D341Med (cell line): ENCODE results near the gene TMCO5A.
"Not testable (repeated sequence)": the region's sequence is repeated elsewhere in the genome, so short reads cannot be mapped to it uniquely, and the experiment has no call there.

Experiments
- DNase-seq: peaks from one replicate; pipeline ENCODE4 v3.0.0; 2012; ENCODE audit warnings: low spot score

TMCO5A gene

DNA sequence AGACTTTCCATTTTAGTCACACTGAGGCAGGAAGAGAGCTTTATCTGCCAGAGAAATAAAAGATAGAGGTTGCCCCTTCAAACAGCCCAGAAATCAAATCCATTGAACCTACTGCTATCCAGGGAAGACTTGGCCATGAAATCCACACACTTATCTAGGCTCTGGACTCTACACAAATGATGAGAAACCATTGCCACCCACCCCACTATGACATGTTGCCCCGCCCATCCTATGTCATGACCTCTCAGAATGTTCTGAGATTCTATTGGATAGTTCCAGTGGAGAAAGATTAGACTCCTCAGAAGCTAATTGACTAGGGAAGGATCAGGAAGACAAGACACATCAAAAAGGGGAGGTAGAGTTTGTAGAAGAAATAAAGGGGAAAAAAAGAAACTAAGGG lies at the start of gene TMCO5A:
TSS of gene TMCO5A (plus strand) at position 301 of the 400 bp plus-strand sequence. CDS start 1,684 bp downstream, outside the sequence.
- DNase-seq = no peak

DNA sequence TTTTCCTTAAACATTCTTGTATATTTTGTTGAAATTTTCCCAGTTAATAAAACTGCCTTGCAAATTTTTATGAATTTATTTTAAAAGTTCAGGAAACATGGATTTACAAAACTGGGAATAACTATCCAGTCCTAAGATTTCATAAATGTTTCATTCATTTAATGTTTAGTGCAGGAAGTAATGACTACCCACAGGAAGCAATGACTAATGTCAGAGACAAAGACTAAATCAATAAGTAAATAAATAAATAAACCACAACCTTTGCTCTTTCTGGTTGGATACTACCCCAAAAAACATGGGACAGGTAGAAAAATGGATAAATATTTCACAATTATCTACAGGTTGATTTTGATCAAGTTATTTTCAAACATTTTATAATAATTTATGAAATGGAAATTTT lies 48.8 kb upstream of the TMCO5A start:
- no peak for DNase-seq

DNA sequence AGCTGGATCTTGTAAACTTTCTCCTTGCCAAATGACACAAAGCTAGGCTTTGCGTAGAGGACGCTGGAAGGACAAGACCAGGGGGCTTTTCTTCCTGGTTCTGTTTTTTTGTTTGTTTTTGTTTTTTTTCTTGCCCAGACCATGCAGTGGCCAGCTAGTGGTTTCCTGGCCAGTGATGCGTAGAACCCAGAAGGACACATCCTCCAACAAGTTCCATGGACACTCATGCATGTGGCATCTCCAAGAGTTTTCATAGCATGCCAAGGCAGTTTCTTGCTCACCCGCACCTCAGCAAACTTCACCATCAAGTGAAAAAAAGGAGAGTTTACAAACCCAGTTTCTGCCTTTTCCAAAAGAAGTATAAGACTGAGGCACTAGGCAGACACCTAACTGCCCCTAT lies 46.1 kb upstream of the TMCO5A start:
- DNase-seq = no peak

DNA sequence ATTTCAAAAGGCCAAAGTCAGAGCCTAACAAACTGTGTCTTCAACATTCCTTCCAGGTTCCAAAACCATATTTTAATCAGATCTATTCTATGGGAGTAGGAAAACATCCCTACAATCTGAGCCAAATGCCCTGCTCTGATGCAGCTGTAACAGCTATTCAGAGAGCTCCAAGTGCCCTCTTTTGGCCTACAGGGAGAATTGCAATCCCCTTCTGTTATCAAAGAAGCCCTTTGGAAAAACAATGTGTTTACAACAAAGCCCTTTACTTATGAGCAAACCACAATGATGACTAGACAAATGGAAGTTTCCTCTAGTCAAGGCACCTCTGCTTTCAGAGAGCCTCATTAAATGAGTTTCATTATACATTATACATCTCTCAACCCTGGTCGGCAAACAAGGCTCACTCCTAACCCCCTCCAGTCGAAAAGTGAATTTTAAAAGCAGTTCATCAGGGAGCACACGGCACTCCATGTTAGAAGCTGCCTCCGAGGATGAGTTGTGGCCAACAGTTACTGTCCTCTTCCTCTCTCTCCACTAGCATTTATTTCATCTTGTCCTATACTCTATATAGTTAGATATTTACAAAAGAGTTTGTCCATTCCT lies 42.6 kb upstream of the TMCO5A start:
- peak; percentile 51 for DNase-seq

DNA sequence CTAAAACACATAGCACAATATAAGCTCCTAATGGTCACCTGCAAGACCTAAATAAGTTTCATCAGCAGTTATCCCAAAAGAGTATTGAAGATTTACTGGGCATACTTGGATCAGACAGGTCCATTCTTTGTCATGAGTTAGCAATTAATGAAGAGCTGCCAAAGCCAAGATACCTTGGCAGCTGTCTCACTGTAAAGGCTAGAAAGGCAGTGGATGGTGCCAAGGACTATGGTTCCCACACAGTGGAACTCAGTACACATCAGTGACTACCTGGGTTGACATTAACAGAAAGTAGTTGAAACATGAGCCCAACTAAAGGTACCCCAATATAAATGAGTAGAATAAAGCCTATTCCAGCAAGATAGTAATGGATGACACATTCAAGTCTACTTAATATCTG lies 41.1 kb upstream of the TMCO5A start:
- DNase-seq = no peak

DNA sequence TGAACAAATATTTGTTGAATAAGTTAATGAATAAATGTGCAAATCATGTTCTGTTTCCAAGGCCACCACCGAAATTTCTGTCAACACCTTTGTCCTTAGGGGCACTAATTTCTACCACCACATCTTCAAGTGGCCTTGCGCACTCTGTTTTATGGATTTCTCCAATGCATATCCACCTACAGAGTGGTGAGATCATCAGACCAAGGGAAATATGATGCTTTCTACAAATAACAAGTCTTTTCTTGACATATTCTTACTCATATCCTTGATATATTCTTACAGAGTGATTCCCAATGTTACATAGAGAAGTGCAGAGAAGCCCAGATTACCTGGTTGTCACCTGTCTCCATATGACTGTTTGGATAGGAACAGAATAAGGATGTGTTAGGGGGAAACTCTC lies 36.1 kb upstream of the TMCO5A start:
- no peak for DNase-seq

DNA sequence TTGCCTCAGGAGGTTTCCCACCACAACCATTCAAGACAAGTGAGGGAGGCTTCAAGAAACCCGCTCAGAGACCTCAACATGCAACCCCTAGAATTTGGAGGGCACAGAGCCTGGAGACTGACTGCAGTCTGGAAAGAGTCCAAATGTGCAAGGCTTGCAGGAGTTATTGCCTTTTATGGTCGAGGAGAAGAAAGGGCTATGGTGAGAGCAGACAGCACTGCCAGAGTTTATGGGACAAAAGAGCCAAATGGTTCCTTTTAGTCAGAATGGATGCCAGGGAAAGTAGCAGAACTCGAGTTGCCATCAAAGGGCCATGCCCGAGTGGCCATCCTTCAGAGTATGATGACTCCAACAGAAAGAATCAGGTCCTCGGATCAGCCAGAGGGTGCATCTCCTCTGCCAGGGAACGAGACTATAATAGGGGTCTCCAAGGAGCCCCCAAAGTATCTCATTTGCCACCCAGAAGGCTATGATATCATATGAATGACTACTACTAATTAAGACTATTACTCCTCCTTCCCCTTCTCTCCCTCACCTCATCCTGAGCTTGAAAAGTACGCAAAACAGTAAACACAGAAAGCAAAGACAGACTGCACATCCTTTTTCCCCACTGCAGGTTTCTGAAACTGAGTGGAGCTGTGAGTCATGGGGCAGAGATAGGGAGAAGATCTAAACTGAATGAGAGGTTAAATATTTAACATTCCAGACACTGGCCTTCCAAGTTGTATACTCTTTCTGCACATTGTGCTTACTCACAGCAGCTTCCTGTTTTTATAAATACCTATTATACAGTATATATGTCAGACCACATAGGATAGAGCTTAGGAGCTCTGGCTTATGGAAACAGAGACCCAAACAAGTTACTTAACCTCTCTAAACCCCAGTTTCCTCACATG lies 33.9 kb upstream of the TMCO5A start:
- no peak for DNase-seq

DNA sequence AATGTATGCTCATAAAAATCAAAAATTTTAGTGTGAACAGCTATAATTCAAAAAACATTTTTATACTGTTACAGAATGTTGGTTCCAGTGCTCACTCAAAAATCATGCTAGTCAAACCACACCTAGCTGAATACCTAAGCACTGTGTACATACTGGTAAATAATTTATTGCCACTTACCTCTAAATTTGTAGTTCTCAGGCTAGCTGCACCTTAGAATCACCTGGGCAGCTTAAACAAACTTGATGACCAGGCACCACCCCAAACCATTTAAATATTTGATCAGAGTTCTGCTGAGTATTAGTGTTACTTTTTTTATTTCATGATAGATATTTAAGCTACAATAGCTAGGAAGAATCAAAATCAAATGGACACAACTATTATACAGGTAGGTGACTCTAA lies 32.3 kb upstream of the TMCO5A start:
- no peak for DNase-seq

DNA sequence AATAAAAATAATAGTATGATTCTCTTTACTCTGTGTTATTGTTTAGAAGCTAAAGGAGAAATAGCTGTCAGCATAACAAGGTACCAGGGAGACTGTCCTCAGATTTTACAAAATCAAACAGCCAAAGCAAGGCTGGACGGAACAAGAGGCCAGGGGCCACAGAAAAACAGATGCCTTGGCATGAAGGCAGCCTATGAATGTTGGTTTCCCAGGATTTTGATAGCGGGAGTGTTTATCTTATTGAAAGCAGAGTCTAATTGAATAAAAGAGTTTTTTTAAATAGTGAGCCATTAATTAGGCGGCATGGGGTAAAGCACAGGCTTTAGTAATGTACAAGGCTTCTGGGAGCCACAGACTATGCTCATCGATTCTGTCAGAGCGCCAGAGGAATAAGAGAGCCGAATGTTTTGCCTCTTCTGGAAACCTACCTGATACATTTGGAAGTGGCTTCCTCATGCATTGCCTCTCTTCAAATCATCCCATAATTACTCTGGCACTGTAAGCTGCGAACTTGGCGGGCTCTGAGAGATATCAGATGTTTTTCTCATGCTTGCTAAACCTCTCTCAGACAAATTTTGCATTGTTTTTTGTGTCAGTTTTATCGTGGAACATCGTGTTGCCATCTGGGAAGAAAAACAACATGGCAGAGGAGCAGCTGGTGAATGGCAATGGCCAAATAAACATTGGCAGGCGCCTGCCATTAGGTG lies 30.4 kb upstream of the TMCO5A start:
- DNase-seq = no peak

DNA sequence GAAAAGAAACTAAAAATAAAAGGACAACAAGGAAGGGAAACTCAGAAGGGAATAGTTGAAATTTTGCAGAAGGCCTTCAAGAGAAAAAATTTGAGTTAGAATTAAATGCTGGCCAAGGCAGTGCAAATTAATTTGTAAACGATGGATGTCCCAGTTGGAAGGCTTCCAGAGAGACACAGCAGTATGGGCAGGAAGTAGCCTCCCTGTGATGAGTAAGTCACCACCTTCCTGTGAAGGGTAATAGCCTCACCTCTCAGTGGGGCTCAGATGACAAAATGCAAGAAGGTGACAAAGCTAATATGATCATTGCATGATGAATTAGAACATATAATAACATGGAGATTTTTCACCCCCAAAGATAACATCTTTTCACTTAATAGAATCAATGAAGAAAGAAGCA lies 27.3 kb upstream of the TMCO5A start:
- DNase-seq = no peak

DNA sequence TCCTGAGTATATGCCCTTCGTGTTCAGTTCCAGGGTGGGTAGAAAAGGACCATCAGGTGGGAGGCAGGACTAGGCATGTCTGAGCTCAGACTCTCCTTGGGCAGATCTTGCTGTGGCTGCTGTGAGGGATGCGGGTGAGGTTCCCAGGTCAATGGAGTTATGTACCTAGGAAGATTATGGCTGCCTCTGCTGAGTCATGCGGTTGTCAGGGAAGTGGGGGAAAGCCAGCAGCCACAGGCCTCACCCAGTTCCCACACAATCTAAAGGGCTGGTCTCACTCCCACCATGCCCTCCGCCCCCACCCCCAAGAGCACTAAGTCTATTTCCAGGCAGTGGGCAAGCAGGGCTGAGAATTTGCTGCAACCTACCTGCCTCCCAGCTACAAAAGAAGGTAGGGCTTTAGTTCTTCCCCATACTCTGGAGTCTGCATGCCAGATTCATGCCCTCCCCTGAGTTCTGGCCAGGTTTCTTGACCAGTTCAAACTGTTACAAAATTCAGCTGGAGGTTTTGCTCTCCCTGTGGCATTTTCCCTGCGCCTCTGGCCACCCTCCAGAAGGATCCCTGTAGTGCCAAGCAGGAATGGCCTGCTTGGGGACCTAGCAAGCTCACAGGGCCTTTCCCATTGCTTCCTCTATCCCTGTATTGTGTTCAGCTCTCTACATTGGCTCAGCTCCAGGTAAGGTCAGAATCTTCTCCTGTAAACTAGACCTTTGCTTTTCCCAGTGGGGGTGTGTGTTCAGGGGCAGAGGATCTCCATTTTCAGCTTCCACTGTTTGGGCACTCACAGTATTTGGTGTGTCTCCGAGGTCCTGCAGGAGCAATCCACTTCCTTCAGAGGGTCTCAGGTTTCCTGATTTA lies 12.7 kb upstream of the TMCO5A start:
- no peak for DNase-seq

DNA sequence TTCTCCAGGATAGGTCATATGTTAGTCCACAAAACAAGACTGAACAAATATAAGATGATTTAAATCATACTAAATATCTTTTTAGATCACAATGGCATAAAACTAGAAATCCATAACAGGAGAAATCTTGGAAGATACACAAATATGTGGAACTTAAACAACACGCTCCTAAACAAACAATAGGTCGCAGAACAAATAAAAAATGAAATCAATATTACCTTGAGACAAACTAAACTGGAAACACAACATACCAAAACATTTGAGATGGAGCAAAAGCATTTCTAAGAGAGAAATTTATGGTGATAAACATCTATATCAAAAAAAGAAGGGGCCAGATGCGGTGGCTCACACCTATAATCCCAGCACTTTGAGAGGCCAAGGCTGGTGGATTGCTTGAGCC lies 8.3 kb upstream of the TMCO5A start:
- DNase-seq = no peak

DNA sequence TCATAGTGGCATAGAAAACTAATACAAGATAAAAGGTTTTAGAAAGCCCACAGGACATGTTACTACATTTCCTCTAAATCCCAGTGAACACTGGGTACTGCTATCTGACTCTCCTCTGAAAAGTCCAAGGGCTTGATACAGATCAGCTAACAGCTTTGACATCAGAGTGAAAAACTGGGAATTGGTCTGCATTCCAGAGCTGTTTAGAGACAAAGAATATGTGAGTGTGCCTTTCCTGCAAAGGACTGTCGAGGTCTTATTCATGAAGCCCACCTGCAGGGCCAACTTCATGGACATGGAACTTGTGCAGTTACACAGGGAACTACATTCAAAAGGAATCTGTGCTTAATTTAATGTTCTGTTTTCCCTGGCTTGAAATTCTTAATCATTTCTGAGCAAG lies 5.2 kb upstream of the TMCO5A start:
- DNase-seq = no peak

DNA sequence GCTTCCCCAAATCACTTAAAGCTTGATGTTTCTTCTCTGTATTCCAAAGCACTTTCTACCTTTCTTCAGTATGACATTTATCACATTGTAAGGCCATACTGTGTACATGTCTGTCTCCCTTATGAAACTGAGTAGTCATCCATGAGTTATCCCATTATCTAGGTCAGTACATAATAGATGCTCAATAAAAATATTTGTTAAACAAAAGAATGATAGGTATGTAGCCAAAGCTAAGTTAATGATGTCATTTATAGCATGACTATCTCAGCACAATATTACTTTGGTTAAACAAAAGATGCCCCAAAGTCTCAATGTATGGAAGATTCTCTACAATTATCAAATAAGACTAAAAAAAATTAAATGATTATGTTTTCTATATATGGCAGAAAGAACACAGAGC lies 3.1 kb upstream of the TMCO5A start:
- no peak for DNase-seq

DNA sequence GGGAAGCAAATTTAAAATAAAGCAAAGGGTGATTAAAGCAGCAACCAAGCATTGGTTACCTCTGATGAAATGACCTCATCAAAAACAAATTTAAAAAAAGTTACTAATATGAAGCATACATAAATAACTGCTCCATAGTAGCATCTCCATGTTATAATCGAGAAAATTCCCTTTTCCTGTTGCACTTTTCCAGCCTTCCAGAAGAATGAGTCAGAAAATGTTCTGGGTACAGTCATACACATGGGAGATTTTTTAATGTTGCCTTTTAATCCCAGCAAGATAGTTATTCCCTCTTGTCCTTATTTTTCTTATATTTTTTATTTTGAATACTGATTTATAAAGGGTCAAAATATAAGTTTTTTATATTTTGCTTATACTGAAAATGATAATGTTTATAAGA lies 2.6 kb upstream of the TMCO5A start:
- DNase-seq = no peak

DNA sequence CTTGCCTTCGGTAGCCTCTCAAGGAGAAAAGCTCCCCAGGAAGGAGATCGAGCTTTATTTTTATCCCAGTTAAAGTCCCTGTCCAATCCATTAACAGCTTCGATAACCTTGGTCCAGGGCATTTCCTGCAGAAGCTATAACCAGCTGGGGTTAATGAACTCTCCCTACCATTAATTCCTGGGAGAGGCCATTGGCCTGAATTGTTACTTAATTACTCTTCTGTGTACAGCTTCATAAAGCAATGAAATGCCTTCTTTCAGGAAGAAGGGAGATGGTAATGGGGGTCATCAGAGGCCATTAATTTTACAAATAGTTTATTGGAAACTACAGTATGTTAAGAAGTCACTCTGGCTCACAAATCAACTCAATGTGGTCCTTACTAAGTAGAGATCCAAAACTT lies 1.9 kb upstream of the TMCO5A start:
- no peak for DNase-seq

DNA sequence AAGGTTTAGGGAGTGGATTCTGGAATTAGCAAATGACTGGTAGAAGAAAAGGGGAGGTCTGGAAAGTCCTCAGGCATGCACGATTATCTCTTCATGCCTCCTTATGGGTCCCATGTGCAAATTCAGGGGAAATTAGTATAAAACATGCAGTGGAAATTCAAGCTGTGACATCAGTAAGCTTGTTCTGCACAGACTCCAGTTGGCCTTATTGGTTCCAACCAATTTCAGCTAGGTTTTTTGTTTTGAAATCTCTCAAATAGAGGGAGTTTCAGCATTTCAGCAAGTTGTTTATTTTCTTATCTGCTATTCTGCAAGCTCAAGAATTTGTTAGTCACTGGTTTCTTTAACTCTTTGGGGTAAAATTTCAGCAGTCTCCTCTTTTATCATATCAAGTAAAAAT lies 774 bp upstream of the TMCO5A start:
- DNase-seq = no peak

DNA sequence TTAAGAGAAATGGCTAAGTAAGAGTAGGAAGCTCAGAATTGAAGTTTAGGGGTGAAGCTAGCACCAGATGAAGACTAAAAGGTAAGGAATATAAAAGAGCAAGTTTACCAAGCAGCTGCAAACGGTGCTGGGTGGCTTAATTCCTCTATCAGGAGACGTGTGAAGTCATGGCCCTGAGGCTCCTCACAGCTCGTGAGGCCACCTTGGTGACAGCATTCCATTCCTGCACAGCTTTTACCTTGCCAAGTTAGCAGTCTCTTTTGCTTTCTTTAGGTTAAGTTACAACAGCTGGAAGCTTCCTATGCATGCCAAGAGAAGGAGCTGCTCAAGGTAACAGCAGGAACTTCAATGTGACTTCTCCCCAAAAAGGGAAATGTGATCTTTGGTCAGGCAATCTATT lies 6.4 kb downstream of the TMCO5A start:
- no peak for DNase-seq

DNA sequence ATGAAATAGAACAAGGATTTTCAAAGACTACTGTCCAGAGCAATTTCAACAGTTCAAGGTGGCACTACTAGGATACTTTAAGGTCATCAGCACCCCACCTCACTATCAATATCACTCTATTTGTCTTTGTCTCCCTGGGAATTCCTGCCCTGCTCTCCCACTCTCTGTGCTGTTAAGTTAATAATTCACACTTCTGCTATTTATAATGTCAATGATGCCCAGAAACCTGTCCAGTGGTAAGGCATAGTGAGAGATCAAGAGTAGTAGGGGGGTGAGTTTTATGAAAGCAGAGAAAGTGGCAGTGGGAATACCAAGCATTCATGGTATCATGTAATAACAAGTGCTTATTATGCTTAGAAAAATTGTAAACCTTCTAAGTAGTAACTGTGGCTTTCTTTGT lies 7.3 kb downstream of the TMCO5A start:
- no peak for DNase-seq

DNA sequence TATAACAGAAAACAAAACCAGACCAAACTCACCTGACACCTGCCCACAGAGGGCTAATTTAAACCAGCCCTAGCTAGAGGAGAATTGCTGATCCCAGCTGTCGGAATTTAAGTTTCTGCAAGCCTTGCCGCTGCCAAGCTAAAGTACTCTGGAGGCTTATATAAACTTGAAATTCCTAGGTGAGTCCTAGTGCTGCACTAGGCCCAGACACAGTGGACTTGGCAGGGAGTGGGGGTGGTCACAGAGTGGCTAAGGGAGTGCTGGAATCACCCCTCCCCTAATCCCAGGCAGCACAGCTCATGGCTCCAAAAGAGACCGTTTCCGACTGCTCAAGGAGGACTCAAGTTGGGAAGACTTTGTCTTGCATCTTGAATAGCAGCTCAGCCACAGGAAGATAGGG lies 17.6 kb downstream of the TMCO5A start:
- no peak for DNase-seq

DNA sequence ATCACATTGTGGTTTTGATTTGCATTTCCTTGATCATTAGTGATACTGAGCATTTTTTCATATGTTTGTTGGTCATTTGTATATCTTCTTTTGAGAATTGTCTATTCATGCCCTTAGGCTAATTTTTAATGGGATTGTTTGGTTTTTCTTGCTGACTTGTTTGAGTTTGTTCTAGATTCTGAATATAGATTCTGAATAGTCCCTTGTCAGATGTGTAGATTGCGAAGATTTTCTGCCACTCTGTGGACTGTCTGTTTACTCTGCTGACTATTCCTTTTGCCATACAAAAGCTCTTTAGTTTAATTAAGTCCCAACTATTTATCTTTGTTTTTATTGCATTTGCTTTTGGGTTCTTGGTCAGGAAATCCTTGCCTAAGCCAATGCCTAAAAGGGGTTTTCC lies 26.3 kb downstream of the TMCO5A start:
- not testable (repeated sequence) for DNase-seq

DNA sequence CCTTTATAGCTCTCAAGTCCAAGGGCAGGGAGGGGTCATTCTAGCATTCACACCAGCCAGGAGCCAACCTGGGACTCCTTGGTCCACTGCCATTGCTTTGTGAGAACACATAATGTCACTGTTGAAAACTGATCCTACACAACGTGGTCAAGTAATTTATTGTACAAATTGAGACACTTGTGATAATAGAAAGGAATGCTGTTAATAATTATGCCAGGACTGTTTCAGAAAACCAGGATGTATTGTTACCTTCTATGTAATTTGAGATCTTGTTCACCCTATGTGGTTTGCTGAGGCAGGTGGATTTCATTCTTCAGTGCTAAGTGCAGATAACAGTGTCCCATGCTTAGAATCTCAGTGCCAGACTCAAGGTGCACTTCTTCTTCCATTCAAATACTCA lies 33.3 kb downstream of the TMCO5A start:
- no peak for DNase-seq
